Heart left ventricle (tissue), 13 donors: ENCODE measurements around the gene ST3GAL5.

Experiments
- POLR2A ChIP-seq, 2 donors: fragments of 450-650 bp; IDR thresholded peaks; one replicate each; pipeline ENCODE4 v1.6.1; 2017; ENCODE audit warnings: antibody characterized with exemption in 2 of 2, mild to moderate bottlenecking in 2 of 2, moderate library complexity in 2 of 2
- TF ChIP-seq, protein P1 (sequence below), 12 donors: fragments of 200-600 bp; sonication (generic) in 4 of 12; IDR thresholded peaks; one replicate each; pipeline versions ENCODE4 v1.5.0 to v1.8.0; 2018 to 2022; ENCODE audit warnings: antibody characterized with exemption in 12 of 12, mild to moderate bottlenecking in 5 of 12
- donor health status: ischemic (EF 13 %, LVEDD 7.1; RV severe dilation, severe dysfunction).
- donor health status: DM: no; HTN: yes; CAD: no.
- donor health status: DM: no; HTN: no; CAD: no.
- donor health status: ischemic (EF 25% LVEDD 6.9; RV normal size, moderate dysfunction).
- donor health status: ischemic (EF 25% LVEDD 5.7; RV mildly dilated, moderate dysfunction).
- donor health status: ischemic (EF 35%, LVEDD 5.7; RV mildly dilated, moderate dysfunction).
- donor health status: nonischemic (EF 11% LVEDD 7.7; RV severe dilation, severe dysfunction).
- donor health status: DM: yes; HTN: yes; CAD: no.
- donor health status: PGD.
- donor health status: ischemic (EF 29% LVEDD 5.4; RV normal size, mild dysfunction).
- donor health status: nonischemic (EF 23%, LVEDD 6.1; RV moderate dilation, normal function).

DNA sequence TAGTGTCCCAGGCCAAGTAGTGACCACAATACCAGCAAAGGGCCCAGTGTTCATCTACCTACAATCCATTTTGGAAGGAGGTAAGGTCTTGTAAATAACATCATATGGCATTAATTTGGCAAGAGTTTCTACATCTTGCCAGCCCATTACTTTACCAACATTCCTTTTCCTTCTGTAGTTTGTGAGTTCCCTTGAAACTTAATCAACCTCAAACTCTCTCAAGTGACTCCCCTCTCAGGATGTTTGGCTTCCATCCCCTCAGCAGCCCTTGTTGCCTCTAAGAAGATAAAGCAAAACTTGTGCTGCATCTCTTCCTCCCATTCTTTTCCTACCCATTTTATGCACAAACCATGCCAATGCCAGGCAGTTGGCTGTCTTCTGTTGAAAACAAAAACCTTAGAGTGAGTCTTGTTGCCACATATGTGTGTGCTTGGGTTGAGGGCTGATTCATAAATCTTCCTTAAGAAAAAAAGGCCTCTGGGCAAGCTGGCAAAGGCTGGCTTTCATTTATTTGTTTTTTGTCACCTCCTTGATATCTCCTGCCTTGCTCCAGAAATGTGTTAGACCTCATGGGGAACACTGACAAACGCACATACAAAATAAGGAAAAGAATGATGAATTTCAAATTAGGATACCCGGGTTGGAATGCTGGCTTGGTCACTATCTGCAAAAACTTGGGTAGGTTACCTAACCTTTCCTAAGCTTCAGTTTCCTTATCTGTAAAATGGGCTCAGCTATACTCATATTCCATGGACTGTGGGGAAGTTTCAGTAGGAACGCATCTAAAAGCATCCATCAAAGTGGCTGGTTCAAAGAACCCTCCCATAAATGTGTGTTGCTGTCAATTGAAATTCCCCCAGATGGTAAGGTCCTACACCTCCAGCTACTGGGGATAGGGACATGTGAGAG lies 29.4 kb upstream of the ST3GAL5 start:
- TF ChIP-seq, protein P1, sequence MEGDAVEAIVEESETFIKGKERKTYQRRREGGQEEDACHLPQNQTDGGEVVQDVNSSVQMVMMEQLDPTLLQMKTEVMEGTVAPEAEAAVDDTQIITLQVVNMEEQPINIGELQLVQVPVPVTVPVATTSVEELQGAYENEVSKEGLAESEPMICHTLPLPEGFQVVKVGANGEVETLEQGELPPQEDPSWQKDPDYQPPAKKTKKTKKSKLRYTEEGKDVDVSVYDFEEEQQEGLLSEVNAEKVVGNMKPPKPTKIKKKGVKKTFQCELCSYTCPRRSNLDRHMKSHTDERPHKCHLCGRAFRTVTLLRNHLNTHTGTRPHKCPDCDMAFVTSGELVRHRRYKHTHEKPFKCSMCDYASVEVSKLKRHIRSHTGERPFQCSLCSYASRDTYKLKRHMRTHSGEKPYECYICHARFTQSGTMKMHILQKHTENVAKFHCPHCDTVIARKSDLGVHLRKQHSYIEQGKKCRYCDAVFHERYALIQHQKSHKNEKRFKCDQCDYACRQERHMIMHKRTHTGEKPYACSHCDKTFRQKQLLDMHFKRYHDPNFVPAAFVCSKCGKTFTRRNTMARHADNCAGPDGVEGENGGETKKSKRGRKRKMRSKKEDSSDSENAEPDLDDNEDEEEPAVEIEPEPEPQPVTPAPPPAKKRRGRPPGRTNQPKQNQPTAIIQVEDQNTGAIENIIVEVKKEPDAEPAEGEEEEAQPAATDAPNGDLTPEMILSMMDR (IDR thresholded peaks at IDR 0.05) = no peak
- no peak for TF ChIP-seq POLR2A (IDR thresholded peaks at IDR 0.05)
